WI38 (cell line): ENCODE results near the gene SENP8.

Source experiments
- H3K4me3 ChIP-seq: 2 replicates; pipeline ENCODE4 v1.5.1; 2011; ENCODE audit warnings: low read depth, mild to moderate bottlenecking, control low read depth, low read length
- TF ChIP-seq, protein P1 (sequence below): IDR thresholded peaks from 2 replicates; pipeline ENCODE4 v1.5.1; 2012; ENCODE audit warnings: low read depth, mild to moderate bottlenecking, control low read depth, low read length

The SENP8 gene

DNA sequence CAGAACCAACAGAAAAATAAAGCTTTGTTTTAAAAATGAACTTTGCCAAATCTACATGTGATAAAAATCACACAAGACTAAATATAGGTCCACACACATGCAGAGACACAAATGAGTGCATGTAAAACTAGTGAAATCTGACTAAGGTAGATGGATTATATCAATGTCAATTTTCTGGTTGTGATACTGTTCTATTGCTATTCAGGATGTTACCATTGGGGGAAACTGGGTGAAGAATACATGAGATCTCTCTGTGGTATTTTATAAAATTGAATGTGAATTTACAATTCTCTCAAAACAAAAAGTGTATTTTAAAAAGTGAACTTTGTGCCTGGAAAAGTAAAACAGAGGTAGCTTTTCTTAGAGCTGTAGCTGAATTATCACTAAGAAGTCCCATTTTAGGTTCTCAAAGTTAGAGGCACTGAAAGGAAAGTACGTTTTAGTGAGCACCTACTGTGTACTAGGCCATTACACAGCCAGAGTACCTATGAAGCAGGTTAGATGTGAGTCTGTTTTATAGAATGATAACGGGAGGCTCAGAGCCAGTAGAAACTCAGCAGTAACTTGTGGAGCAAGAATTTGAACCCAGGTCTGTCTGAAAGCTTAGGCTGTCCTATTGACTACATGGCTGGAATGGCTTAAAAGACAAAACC lies 71.2 kb downstream of the SENP8 start:
- no peak overlapping the region for H3K4me3 ChIP-seq
- TF ChIP-seq, protein P1, sequence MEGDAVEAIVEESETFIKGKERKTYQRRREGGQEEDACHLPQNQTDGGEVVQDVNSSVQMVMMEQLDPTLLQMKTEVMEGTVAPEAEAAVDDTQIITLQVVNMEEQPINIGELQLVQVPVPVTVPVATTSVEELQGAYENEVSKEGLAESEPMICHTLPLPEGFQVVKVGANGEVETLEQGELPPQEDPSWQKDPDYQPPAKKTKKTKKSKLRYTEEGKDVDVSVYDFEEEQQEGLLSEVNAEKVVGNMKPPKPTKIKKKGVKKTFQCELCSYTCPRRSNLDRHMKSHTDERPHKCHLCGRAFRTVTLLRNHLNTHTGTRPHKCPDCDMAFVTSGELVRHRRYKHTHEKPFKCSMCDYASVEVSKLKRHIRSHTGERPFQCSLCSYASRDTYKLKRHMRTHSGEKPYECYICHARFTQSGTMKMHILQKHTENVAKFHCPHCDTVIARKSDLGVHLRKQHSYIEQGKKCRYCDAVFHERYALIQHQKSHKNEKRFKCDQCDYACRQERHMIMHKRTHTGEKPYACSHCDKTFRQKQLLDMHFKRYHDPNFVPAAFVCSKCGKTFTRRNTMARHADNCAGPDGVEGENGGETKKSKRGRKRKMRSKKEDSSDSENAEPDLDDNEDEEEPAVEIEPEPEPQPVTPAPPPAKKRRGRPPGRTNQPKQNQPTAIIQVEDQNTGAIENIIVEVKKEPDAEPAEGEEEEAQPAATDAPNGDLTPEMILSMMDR: no peak

DNA sequence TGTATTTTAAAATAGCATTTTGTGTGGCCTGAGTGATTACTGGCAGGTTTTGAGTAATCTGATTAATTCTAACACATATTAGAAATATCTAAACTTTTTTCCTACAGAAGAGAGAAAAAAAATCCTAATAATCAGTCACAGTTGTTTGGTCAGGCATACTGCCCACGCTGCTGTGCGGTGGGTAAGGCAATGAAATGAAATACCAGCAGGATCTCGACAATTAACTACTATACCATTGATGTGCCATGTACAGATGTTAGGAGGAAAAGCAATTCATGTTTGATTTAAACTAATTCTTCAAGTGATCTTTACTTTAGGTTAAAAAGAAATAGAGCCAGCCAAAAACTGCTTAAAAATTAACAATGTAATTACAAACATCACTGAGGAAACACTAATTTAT lies 74.2 kb downstream of the SENP8 start:
- no peak overlapping the region for H3K4me3 ChIP-seq
- TF ChIP-seq, protein P1: no peak
